Gastroesophageal sphincter (tissue), 3 donors: ENCODE results near the gene TTC6.

Experiments used
- CTCF ChIP-seq, 4 experiments: fragments of 200-600 bp in 2 of 4; fragments of 450-650 bp in 2 of 4; sonication (generic) in 1 of 4; IDR thresholded peaks; one replicate each; pipeline ENCODE4 v1.5.1; 2017 to 2019; ENCODE audit warnings: antibody characterized with exemption in 4 of 4, mild to moderate bottlenecking in 2 of 4, moderate library complexity in 2 of 4
- POLR2A ChIP-seq, 2 donors: fragments of 450-650 bp; IDR thresholded peaks; one replicate each; pipeline ENCODE4 v1.6.1; 2017; ENCODE audit warnings: antibody characterized with exemption in 2 of 2, mild to moderate bottlenecking in 2 of 2, moderate library complexity in 1 of 2

DNA sequence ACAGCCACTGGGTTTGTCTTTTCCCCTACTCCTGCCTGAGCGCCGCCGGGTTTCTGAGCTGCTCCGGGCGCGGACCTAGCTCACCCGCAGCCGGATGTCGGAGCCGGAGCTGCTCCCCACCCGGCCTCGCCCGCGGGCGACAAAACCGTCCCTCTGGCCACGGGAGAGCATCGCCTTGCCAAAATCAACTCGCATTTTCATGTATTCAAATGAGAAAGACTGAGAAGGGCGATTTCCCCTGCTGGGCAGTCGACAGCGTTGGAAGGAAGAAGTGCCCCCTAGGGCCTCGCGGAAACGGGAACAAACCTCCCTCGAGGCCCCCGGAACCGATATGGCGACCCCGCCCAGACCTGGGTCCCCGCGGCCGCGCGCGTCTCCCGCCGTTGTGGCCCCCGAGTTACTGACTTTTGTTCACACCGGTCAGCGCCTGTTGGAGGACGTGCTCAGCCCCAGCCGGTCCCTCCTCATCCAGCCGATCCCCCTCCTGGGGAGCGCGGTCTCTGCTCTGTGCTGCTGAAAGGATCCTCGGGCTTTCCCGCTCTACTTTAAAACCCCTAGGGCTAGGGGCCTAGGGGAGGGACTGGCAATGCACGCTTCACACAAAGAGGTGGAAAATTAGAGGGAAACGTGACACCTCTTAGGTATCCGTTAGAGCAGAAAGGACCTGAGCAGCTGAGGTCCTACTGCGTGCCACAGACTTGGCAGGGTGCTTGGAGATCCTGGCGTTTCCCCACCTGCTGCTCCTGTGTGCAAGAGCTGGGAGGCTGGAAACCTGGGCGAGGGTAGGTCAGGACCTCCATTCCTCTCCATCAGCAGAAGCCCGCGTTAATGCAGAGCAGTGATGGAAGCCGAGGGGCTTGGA is 4.3 kb downstream of the TTC6 start:
- no peak for TF ChIP-seq CTCF (IDR thresholded peaks at IDR 0.05)
- no peak for TF ChIP-seq POLR2A (IDR thresholded peaks at IDR 0.05)
